Activated CD4-positive, alpha-beta T cell treated with anti-CD3 and anti-CD28 coated beads, Interleukin-2, amount 50 U/mL, for 16 hours (primary cell): ENCODE results near the gene C4BPA.
A peak's percentile ranks its signal among the peaks of the same experiment; 100 is the strongest.

Experiments
- DNase-seq: peaks from one replicate; pipeline ENCODE4 v3.0.0-alpha.2; 2020

Gene C4BPA

DNA sequence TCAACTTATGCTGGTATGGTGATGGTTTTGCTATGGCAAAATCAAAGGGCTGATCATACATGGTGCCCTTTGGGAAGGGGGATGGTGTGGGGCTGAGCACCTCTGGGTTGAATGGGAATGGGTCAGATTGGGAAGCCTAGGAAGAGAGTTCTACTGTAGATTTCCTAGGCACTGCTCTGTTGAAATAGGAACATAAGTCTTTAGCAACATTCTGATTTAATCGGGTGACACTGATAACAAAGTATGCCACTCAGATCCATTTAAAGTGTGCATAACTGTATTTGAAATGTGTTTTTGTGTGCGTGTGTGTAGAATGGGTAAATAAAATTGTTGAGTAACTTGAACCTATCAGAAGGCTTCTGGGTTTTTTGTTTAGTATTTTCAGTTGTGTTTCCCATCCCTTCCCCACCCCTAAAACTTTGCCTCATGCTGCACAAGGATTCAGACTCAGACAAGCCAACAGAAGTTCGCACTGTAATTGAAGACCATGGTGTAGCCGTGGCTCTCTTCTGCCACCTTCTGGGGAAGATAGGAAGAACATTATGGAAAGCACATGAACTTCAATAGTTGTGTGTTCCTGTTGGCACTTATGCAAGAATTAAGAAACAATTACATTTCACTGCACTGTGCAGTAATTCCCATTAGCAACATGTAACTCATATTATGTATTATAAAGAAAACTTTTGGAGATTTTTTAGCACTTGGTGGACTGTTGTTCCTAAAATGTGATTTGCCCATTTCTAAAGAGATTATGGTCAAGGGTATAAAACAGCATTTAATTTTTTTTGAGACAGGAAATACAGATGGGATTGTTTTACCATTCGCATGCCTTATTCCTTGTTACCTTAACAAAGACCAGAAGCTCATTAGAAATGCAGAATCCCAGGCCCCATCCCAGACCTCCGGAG is 26.3 kb upstream of the C4BPA start:
- peak; percentile 70 for DNase-seq

DNA sequence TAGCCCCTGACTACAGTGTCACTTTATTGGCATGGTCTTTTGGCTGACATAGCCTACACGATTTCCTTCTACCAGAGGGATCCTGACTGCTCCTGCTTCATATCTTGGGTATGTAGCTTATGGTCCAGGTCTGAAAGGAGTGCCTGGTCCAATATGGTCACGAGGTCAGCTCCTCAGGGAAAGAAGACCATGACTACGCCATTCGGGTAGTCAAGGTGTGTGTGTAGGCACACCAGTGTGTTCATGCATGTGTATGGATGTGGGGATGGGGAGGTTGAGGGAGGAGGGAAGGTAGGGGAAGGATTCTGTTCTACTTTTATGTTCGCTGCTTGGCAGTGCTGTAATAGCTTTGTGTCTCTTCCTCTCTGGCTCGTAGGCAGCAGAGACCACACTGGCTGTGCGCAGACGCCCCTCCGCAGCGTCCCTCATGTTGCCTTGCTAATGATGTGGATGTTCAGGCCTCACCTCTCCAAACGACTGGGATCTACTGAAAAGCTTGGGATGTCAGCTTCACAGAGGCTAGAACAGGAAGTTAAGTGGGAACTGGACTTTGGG is 25.4 kb upstream of the C4BPA start:
- DNase-seq = no peak

DNA sequence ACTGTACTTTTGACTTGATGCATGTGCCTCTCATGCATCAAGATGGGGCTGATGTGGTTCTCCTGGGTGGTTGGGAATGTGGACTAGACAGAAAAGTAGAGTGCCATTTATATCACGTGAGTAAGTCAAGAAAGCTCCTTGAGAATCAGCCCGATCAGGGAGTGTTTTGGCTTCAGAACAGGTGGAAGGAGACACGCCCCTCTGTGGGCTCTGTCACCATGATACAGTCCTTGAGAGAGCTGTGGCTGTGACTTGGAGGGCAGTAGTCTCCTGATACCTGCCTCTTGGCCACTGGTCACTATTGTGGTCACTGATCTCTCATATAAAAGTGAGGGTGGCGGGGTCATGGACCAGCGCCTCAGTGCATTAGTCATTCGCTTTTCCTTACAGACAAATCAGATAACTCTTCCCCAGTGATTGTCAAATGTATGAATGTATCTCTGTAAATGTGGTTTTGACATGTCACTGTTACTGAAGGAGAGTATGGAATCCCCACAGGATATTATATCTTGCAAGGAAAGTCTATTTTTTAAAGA is 24.3 kb upstream of the C4BPA start:
- DNase-seq = no peak

DNA sequence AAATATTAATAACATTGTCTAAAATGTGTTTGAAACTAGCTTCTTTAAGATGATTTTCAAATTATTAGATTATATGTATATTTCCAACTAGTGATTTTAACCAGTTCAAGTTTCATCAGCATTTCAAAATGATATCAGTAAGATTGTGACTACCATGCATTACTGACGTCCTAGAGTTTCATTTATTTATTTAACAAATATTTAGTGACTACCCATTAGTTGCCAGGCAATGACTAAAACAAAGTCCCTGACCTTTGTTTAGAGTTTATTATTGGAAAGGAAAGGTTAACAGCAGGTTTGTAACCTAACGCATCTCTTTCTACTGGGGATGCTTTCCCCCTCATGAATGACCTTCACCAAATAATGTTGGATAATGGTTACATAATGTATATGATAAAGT is 22.9 kb upstream of the C4BPA start:
- no peak for DNase-seq

DNA sequence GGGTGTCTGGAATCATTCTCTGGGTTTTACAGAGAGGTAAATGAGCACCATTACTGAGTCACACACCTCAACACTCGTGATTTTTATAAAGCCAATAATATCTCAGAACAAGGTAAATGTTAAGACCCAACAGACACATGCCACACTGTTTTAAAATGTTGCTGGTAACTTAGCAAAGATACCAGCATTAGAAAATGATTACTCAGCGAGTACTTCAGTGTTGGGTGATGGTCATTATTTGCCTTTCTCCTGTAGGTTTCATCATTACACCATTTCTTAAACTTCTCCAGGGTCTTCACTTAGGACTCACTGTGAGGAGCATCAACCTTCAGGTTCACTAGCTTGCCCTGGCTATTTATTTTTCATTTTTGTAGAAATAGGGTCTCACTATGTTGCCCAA is 22.2 kb upstream of the C4BPA start:
- no peak for DNase-seq

DNA sequence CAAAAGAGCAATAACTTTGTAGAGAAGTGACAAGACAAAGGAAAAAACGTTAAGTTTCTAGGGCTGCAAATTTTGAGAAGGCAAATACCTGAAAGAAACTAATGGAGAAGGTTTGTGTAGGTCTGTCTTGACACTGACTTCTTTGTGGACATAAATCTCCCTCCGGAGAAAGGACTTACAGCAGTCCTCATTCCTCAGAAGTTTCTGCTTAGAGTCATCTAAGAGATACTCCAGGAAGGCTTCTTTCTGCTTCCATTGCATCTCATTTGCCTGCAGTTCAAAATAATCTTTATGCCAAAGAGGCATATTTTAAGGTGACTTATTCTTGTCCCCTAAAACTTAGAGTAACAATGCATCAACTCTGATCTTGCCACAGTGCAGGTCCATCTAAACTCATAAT is 19.8 kb upstream of the C4BPA start:
- DNase-seq = no peak

DNA sequence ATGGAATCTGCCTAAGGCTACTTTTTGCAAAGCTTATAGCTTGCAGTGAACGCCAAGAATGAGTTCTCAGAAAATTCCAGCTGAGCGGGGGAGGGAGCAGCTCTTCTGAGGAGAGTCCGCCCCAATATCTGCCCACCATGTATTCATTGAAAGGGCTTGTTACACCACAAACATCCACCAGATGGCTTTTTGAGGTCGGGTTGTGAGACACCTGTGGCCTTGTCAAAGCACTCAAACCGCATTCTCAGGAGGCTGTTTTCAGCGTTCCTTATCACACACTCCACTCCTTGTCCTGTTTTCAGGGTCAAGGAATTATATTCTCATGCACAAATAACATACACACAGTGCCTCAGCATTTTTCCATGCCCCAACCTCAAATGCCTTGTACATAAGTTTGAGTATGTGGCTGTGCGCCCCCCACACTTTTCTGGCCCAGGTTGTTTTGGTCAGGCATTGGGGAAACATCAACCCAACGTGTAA is 19.3 kb upstream of the C4BPA start:
- peak; percentile 66 for DNase-seq

DNA sequence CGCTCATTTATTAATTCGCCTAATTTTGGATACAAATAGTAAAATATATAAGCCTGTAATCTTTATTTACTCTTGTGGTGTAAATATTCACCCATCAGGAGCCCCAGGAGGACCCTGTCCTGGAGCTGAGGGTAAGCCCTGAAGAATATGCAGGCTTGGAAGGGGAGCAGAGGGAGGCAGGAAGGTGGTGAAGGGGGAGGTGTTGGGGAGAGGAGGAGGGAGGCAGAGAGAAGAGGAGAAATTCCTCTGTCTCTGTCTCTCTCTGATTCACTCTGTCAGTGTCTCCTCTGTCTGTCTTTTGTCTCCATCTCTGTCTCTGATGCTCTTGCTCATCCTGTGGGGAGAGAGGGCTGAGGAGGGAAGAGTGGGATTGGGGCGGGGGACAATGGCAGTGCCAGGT is 18.1 kb upstream of the C4BPA start:
- no peak for DNase-seq

DNA sequence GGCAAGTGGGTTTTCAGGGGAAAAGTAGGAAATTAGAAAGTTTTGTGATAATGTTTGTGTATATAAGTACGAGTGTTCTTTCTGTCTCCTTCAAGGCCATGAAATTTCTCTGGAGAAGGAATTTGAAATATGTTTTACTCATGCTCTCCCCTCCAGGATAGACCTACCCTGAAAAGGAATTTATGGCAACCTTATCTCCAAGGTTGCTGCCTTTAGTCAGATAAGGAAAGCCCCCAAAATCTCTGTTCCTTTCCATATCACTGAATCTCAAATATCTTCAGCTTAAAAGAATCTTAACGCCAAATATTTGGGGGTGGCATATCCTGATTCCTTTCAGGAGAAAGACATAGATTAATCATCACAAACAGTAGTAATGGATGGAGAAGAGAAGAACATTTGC is 15.9 kb upstream of the C4BPA start:
- DNase-seq = no peak

DNA sequence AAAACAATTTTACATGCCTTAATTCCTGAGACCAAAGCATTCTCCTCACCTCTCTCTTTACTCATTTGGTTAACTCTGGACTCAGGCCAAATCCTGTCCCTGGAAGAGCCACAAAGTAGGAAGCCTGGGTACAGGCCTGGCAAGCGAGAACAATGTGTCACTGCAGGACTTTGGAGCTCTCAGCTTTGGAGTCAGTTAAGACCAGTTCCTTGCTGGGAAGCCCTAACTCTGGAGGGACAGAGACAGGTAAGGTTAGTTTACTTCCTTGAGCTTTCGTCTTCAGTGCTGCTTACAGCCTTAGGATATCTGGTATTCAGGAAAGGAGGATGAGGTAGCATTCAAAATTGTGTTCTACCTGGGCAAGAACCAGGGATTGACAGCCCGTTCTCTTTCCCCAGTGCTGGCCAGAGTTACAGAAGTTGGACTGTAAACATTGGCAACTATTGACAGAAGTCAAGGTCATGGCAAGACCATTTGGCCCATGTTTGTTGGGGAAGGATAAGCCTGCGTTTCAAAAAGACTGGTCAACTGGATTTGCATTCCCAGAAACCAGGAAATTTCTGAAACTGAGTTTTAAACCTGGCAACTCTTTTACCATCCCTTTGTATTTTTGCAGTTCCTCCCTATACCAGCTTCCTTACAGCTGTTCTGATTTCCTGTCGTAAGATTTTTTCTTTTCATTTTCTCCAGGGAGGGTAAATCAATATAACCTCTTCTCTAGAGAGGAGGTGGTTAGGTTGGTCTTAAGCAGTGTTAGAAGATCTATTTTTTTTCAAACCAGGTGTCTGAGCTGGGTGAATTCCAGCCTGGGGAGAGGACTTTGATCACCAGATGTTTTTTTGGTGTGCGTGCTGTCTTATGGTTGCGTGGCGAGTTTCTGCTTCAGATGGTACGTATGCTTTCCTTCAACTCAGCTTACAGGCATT is 15.1 kb upstream of the C4BPA start, which contains the start of gene C4BPB:
Gene C4BPB (plus strand): TSS at position 160 of the 926 bp plus-strand sequence. CDS start 672 bp downstream, at position 832.
- DNase-seq = no peak

DNA sequence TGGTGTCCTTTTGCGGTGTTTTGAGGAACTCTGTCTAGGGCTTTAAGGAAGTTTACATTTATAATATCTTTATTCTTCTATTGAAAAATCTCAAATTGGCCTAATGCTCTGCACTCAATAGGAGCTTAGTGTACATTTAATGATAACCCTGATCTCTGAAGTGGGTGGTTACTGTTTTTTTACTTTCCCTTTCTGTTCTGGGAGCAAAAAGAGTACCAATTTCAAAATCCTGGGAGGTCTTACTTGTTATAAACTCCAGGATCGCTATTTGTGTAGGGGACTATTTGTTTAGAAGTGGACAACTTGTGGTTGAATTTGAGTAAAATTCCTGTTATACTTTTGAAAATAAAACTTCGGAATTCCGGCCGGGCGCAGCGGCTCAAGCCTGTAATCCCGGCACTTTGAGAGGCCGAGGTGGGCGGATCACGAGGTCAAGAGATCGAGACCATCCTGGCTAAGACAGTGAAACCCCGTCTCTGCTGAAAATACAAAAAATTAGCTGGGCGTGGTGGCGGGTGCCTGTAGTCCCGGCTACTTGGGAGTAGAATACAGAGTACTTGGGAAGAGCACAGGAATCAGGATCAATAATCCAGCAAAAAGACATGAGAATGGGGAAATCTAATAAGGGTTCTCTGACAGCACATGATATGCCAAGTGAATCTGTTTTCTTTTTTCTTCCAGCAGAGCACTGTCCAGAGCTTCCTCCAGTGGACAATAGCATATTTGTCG is 14.2 kb upstream of the C4BPA start:
- DNase-seq = no peak

DNA sequence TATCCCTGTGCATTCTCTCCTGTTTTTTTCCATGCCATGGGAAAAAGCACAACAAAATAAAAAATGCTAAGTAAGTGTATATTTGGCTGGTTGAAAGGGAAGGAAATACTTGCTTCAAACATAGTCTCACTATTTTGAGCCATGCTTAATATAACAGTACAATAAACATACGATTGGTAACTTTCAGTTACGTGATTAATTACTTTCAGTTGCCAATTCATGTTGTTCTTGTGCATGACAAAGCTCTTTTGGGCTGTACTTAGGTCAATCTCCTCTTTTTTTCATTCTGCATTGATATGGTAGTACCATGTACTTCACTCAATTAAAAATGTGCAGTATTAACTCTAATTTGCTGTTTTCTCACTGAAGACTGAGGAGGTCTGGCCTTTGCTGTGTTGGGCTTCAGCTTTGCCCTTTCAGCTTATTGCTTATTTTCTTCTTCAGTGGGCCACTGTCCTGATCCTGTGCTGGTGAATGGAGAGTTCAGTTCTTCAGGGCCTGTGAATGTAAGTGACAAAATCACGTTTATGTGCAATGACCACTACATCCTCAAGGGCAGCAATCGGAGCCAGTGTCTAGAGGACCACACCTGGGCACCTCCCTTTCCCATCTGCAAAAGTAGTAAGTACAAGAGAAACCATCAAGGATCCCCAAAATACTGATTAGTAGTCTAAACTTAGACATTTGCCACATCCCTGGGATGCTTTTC is 12.7 kb upstream of the C4BPA start:
- no peak for DNase-seq

DNA sequence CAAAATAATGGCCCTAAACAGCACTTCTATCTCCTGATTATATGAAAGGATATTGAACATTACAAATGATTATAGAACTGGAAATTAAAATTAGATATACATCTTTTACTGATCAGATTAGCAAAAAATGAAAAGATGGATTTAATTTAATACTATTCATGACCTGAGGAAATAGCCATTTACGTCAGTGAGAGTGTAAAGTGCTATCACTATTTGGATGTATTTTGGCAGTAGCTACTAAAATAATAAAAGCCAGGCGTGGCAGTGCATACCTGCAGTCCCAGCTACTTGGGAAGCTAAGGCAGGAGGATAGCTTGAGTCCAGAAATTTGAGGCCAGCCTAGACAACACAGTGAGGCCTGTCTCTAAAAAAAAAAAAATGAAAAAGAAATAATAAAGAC is 10.1 kb upstream of the C4BPA start:
- DNase-seq = no peak

DNA sequence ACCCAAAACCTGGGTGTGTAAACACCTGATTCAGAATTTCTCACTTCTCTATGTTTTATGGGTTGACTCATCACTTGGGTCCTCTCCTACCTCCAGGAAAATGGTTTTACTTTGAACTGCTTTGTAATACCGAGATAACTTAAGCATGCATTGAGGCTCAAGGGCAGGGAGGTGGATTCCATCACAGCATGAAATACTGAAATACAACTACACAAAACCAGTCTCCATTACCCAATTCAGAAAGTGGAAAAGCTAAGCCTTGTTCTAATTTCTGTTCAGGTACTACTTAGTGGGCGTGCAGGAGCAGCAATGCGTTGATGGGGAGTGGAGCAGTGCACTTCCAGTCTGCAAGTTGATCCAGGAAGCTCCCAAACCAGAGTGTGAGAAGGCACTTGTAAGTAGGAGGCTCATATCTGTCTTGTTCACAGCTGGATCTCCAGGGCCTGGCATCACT is 6.1 kb upstream of the C4BPA start:
- DNase-seq = peak; percentile 88

DNA sequence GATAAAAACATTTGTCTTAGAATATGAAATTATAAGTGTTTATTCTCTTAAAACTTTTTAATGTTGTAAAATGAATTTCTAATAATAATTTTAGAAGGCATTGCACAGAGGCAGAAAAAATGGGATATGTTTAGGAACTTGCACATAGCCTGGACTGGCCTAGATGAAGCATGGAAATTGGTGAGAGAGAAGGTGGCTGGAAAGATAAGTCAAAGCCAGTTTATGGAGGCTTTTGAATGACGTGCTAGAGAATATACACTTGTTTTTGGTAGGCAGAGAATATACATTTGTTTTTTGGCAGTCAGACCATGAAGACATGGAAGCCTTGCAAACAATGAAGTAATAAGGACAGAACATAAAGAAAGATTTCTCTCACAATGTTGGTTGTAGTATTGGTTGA is 2.3 kb upstream of the C4BPA start:
- no peak for DNase-seq

DNA sequence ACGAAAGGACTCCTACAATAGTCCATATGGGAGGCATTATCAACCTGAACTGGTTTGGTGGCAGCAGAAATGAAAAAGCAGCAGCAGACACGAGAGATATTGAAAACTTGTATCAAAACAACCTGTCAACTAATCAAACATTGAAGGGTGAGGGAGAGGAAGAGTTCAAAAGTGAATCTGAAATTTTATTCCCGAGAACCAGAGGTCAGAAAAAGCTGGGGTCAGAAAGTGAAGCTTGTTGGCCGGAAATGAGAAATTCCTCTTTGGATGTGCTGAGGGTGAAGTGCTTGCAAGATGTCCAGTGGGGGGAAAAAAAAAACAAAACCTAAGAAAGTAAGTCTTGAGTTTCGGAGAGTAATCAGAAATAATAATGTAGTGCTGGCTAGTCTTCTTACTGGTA is 1.9 kb upstream of the C4BPA start:
- DNase-seq = no peak

DNA sequence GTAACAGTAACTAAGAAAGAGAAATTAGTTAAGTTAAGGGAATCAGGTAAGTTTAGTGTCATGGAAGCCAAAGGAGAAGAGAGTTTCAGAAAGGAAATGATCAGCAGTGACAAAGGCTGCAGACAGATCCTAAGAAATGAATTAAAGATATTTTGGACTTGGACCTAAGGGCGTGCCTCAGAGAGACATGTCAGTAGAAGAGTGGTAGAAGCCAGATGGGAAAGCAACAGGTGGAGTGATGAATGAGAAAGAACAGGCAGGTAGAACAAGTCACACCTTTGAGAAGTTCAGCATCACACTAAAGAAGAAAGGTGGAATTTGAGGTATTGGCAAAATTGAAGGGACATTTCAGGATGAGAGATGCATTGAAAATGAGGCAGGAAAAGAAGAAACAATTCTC is 1.4 kb upstream of the C4BPA start:
- no peak for DNase-seq

DNA sequence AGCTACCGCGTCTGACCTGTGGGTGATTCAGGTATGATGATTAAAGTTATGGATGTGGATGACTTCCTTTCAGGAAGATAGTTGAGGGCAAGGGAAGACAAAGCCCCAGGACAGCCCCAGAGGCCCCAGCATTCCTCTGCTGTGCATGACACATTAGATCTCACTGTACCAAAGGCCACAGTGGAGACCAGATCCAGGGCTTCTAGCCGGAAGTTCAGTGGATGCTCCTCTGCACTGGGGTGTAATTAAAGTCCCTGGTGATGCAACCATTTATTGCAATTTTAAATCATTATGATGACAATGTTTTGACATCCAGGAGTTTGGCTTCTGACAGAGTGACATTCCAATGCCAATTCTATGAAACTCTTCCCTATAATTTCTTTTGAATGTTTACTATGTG is 5.0 kb downstream of the C4BPA start:
- DNase-seq = no peak

DNA sequence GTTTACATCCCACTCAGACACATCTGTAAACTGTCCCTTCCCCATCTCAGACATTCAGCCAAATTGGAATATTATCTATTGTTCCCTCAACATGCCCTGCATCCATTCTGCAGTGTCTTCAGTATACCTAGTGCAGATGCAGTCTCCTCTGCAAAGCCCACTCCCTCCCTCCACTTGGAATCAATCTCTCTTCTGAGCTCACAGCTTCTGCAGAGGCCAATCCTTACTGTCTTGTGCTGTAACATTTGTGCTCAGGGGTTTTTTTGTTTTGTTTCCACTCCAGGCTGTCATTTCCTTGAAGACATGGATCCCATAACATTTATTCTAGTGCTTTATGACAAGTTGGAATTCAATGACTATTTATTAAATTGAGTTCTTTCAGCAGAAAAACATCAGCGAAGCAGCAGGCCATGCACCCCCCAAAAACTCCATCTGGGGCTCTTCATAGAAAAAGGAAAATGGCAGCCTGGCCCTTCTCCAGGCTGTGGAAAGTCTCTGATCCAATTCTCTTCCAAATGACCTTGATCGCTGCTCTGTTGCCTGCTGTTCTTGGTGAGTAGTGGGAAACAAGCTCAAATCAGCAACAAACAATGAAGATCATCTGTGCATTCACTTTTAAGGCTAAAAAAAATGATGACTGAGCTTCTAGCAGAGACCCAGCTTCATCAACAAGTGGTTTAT is 8.7 kb downstream of the C4BPA start:
- DNase-seq = no peak

DNA sequence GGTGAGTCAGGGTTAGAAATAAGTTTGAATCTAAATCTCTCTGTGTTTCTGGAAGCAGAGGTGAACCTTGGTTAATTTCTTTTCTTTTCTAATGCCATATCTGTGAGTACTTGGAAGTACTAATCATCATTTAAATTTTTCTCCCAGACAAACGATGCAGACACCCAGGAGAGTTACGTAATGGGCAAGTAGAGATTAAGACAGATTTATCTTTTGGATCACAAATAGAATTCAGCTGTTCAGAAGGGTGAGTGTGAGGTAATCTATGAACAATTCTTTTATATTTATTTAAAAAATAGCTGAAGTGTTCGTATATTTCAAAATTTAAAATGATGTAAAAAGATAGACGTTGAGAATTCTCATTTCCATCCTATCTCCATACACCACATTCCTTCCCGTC is 11.2 kb downstream of the C4BPA start:
- no peak for DNase-seq

DNA sequence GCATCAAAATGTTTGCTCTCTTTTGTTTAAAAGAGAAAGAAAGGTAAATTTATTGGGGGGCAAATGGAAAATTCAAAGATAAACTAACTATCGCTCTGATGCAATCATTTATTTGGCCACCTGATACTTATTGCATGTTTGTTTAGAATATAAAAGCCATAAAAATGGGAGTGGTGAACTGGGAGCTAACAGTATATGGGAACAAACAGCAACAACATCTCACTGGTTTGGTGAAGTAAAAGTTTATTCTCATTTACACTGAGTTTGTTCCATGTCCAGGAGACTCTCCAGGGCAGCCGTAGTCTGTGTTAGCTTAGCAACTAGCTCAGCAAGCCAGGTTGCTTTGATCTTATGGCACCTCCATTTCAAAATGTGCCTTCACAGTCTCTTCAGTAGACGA is 20.4 kb downstream of the C4BPA start:
- DNase-seq = no peak
